Liver (tissue), 9 donors: ENCODE results near the gene DIP2A. TPM values are rescaled to one million over a fixed set of nuclear protein-coding genes. Genes with fewer than 3 reads are reported as not detected.

Source experiments
- DNase-seq: peaks from one replicate; pipeline ENCODE4 v3.0.0-alpha.2; 2017; ENCODE audit warnings: low spot score
- H3K27ac ChIP-seq, 2 donors: one replicate each; pipeline ENCODE4 v1.7.0; 2013; ENCODE audit warnings: inconsistent platforms in 2 of 2, low read length in 2 of 2, control low read depth in 1 of 2, low read depth in 1 of 2, mild to moderate bottlenecking in 1 of 2
- H3K27me3 ChIP-seq, 4 donors: one replicate each; pipeline versions ENCODE4 v1.6.1 to v1.7.0; 2013; ENCODE audit warnings: low read length in 3 of 4, inconsistent platforms in 1 of 4, mild to moderate bottlenecking in 1 of 4, moderate library complexity in 1 of 4; ENCODE audit not compliant: control insufficient read depth in 4 of 4, insufficient read depth in 4 of 4
- H3K36me3 ChIP-seq, 4 donors: one replicate each; pipeline versions ENCODE4 v1.6.1 to v1.7.0; 2013; ENCODE audit warnings: low read length in 3 of 4, mild to moderate bottlenecking in 3 of 4, low read depth in 1 of 4, moderate library complexity in 1 of 4; ENCODE audit not compliant: control insufficient read depth in 4 of 4, insufficient read depth in 3 of 4
- H3K4me1 ChIP-seq, 4 donors: one replicate each; pipeline versions ENCODE4 v1.6.1 to v1.7.0; 2013; ENCODE audit warnings: low read length in 3 of 4, mild to moderate bottlenecking in 3 of 4, moderate library complexity in 1 of 4; ENCODE audit not compliant: control insufficient read depth in 4 of 4, insufficient read depth in 4 of 4
- H3K4me3 ChIP-seq, 3 donors: one replicate each; pipeline versions ENCODE4 v1.6.1 to v1.7.0; 2013; ENCODE audit warnings: low read length in 3 of 3, control low read depth in 1 of 3, low read depth in 1 of 3, mild to moderate bottlenecking in 1 of 3
- H3K9ac ChIP-seq, 2 donors: one replicate each; pipeline ENCODE4 v1.7.0; 2013; ENCODE audit warnings: low read length in 2 of 2, mild to moderate bottlenecking in 2 of 2, moderate library complexity in 2 of 2, control low read depth in 1 of 2, low read depth in 1 of 2
- H3K9me3 ChIP-seq, 4 donors: one replicate each; pipeline versions ENCODE4 v1.6.1 to v1.7.0; 2013; ENCODE audit warnings: low read length in 3 of 4; ENCODE audit not compliant: control insufficient read depth in 4 of 4
- EGR1 ChIP-seq, 2 donors: IDR thresholded peaks; 2 replicates each; pipeline ENCODE4 v1.6.1; 2016 to 2018; ENCODE audit warnings: antibody characterized with exemption in 2 of 2, low read depth in 2 of 2
- FOXA1 ChIP-seq: IDR thresholded peaks from 2 replicates; pipeline ENCODE4 v1.6.1; 2016; ENCODE audit warnings: antibody characterized with exemption
- FOXA2 ChIP-seq: IDR thresholded peaks from 2 replicates; pipeline ENCODE4 v1.6.1; 2016; ENCODE audit warnings: antibody characterized with exemption
- GABPA ChIP-seq, 2 donors: IDR thresholded peaks in 1 of 2; conservative IDR thresholded peaks in 1 of 2; 2 replicates each; pipeline ENCODE4 v1.6.1; 2016; ENCODE audit warnings: antibody characterized with exemption in 2 of 2, mild to moderate bottlenecking in 1 of 2, moderate library complexity in 1 of 2
- HNF4A ChIP-seq, 2 donors: conservative IDR thresholded peaks; 2 replicates each; pipeline ENCODE4 v1.6.1; 2016; ENCODE audit warnings: antibody characterized with exemption in 2 of 2, mild to moderate bottlenecking in 2 of 2
- HNF4G ChIP-seq: IDR thresholded peaks from 2 replicates; pipeline ENCODE4 v1.6.1; 2016; ENCODE audit warnings: antibody characterized with exemption
- JUND ChIP-seq, 2 donors: IDR thresholded peaks; 2 replicates each; pipeline ENCODE4 v1.6.1; 2016; ENCODE audit warnings: antibody characterized with exemption in 2 of 2
- NR2F2 ChIP-seq: IDR thresholded peaks from 2 replicates; pipeline ENCODE4 v1.6.1; 2016; ENCODE audit warnings: antibody characterized with exemption
- RXRA ChIP-seq, 2 donors: IDR thresholded peaks; 2 replicates each; pipeline ENCODE4 v1.6.1; 2017 to 2018; ENCODE audit warnings: antibody characterized with exemption in 2 of 2, mild to moderate bottlenecking in 1 of 2
- SP1 ChIP-seq: IDR thresholded peaks from 2 replicates; pipeline ENCODE4 v1.6.1; 2018; ENCODE audit warnings: antibody characterized with exemption, mild to moderate bottlenecking
- TAF1 ChIP-seq: conservative IDR thresholded peaks from 2 replicates; pipeline ENCODE4 v1.6.1; 2016; ENCODE audit warnings: antibody characterized with exemption, mild to moderate bottlenecking
- YY1 ChIP-seq: IDR thresholded peaks from 2 replicates; pipeline ENCODE4 v1.6.1; 2016; ENCODE audit warnings: antibody characterized with exemption, mild to moderate bottlenecking
- WGBS: extraction: QIAGEN DNeasy Blood & Tissue Kit; methylation state at CpG from one replicate; pipeline ENCODE4 v1.1.7; 2013; 5-methylcytosine and 5-hydroxymethylcytosine counted together
- polyA plus RNA-seq, 2 donors: library from polyadenylated mRNA; stranded (reverse) in 1 of 2; unstranded in 1 of 2; fragments of 200-250 nt in 1 of 2; fragments of >200 nt in 1 of 2; fragmentation: Nextera tagmentation in 1 of 2; extraction: Ambion mirVana in 1 of 2; gene quantifications; one replicate each; pipeline versions ENCODE4 v1.2.1 to v1.2.3, GENCODE V29; 2013 to 2015
- total RNA-seq, 2 donors: library from RNA; depleted of rRNA; stranded (reverse); fragments of >200 nt; gene quantifications; one replicate each; pipeline ENCODE4 v1.2.3, GENCODE V29; 2014
- TF ChIP-seq, protein P1 (sequence below): IDR thresholded peaks from 2 replicates; pipeline ENCODE4 v1.6.1; 2016; ENCODE audit warnings: antibody characterized with exemption, mild to moderate bottlenecking
- TF ChIP-seq, protein P2 (sequence below): IDR thresholded peaks from 2 replicates; pipeline ENCODE4 v1.6.1; 2016; ENCODE audit warnings: antibody characterized with exemption
- TF ChIP-seq, protein P3 (sequence below): IDR thresholded peaks from 2 replicates; pipeline ENCODE4 v1.6.1; 2016; ENCODE audit warnings: antibody characterized with exemption
- TF ChIP-seq, protein P4 (sequence below): fragments of 150-350 bp; IDR thresholded peaks from 2 replicates; pipeline ENCODE4 v1.5.1; 2017; ENCODE audit warnings: improper control_type of control experiment, low read depth, low read length; ENCODE audit not compliant: missing input control
- donor health status: healthy.
- donor health status: healthy.
- donor health status: healthy.
- donor health status: healthy.
- donor health status: healthy.

The DIP2A gene
- total and polyA plus RNA-seq, 4 donors, result 3.8 to 21.7 (median 7.5) TPM

DNA sequence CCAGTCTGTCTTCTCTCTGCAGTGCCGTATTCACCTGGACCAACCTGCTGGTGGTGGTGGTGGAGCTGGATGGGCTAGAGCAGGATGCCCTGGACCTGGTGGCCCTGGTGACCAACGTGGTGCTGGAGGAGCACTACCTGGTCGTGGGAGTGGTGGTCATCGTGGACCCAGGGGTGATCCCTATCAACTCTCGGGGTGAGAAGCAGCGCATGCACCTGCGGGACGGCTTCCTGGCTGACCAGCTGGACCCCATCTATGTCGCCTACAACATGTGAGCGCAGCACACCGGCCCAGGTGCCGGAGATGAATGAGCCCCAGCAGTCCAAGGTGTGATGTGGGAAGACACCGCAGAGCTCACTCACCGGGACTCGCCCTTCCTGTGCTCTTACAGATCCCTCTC is 108.7 kb downstream of the DIP2A start:
- Histone ChIP-seq H3K9ac (no peak overlapping the region), H3K4me1 (no peaks in the 10 kb centered on the region), H3K27ac (no peak overlapping the region), H3K4me3 (no peak overlapping the region), H3K27me3 (no peaks in the 10 kb centered on the region), H3K9me3 (no peaks in the 10 kb centered on the region), H3K36me3 (peaks cover 6 to 69% (median 36%) of the 10 kb centered on the region in 4 donors)
- TF ChIP-seq, protein P1, sequence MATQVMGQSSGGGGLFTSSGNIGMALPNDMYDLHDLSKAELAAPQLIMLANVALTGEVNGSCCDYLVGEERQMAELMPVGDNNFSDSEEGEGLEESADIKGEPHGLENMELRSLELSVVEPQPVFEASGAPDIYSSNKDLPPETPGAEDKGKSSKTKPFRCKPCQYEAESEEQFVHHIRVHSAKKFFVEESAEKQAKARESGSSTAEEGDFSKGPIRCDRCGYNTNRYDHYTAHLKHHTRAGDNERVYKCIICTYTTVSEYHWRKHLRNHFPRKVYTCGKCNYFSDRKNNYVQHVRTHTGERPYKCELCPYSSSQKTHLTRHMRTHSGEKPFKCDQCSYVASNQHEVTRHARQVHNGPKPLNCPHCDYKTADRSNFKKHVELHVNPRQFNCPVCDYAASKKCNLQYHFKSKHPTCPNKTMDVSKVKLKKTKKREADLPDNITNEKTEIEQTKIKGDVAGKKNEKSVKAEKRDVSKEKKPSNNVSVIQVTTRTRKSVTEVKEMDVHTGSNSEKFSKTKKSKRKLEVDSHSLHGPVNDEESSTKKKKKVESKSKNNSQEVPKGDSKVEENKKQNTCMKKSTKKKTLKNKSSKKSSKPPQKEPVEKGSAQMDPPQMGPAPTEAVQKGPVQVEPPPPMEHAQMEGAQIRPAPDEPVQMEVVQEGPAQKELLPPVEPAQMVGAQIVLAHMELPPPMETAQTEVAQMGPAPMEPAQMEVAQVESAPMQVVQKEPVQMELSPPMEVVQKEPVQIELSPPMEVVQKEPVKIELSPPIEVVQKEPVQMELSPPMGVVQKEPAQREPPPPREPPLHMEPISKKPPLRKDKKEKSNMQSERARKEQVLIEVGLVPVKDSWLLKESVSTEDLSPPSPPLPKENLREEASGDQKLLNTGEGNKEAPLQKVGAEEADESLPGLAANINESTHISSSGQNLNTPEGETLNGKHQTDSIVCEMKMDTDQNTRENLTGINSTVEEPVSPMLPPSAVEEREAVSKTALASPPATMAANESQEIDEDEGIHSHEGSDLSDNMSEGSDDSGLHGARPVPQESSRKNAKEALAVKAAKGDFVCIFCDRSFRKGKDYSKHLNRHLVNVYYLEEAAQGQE, result no peak
- TF ChIP-seq TAF1, result no peak
- no peak for TF ChIP-seq HNF4A (conservative IDR thresholded peaks at IDR 0.05)
- TF ChIP-seq HNF4G, result no peak
- no peak for TF ChIP-seq FOXA2
- TF ChIP-seq FOXA1, result no peak
- TF ChIP-seq, protein P2, sequence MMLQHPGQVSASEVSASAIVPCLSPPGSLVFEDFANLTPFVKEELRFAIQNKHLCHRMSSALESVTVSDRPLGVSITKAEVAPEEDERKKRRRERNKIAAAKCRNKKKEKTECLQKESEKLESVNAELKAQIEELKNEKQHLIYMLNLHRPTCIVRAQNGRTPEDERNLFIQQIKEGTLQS, result no peak
- TF ChIP-seq GABPA (IDR thresholded peaks at IDR 0.05 in 1 of 2, conservative IDR thresholded peaks at IDR 0.05 in 1 of 2), result no peak
- TF ChIP-seq SP1, result no peak
- no peak for TF ChIP-seq YY1
- TF ChIP-seq, protein P3, sequence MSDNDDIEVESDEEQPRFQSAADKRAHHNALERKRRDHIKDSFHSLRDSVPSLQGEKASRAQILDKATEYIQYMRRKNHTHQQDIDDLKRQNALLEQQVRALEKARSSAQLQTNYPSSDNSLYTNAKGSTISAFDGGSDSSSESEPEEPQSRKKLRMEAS, result no peak
- no peak for TF ChIP-seq NR2F2
- TF ChIP-seq, protein P4, sequence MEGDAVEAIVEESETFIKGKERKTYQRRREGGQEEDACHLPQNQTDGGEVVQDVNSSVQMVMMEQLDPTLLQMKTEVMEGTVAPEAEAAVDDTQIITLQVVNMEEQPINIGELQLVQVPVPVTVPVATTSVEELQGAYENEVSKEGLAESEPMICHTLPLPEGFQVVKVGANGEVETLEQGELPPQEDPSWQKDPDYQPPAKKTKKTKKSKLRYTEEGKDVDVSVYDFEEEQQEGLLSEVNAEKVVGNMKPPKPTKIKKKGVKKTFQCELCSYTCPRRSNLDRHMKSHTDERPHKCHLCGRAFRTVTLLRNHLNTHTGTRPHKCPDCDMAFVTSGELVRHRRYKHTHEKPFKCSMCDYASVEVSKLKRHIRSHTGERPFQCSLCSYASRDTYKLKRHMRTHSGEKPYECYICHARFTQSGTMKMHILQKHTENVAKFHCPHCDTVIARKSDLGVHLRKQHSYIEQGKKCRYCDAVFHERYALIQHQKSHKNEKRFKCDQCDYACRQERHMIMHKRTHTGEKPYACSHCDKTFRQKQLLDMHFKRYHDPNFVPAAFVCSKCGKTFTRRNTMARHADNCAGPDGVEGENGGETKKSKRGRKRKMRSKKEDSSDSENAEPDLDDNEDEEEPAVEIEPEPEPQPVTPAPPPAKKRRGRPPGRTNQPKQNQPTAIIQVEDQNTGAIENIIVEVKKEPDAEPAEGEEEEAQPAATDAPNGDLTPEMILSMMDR, result no peak
- WGBS, result 95% methylated on average over 15 of the region's 15 CpGs
- DNase-seq, result no peak

DNA sequence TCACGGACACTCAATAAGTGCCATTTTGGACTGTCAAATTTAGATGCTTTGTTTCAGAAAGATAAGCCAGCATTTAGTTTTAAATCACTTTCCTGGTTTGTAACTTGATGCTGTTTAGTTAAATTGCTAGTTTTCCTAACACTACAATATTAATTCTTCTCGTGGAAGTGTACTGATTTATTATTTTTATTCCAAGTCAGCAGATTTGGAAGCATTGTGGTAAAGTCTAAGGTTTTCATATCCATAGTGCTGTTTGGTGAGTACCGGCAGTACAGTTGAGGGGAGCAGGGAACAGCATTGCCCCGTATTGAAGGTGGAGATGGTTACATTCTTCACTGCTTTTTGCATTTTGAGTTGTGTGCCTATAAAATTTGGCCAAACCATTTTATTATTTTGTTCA is 109.9 kb downstream of the DIP2A start:
- Histone ChIP-seq H3K27ac (no peak overlapping the region), H3K4me3 (no peak overlapping the region), H3K4me1 (no peaks in the 10 kb centered on the region), H3K9me3 (no peaks in the 10 kb centered on the region), H3K9ac (no peak overlapping the region), H3K36me3 (peaks cover 7 to 72% (median 40%) of the 10 kb centered on the region in 4 donors), H3K27me3 (no peaks in the 10 kb centered on the region)
- 96% methylated on average over 4 of the region's 4 CpGs for WGBS
- DNase-seq, result no peak
- TF ChIP-seq JUND (IDR thresholded peaks at IDR 0.05) (no peak), FOXA2 (no peak), HNF4A (conservative IDR thresholded peaks at IDR 0.05) (no peak), FOXA1 (no peak), SP1 (no peak), GABPA (IDR thresholded peaks at IDR 0.05 in 1 of 2, conservative IDR thresholded peaks at IDR 0.05 in 1 of 2) (no peak), EGR1 (IDR thresholded peaks at IDR 0.05; ENCODE audit: low read depth in 2 of 2) (no peak), YY1 (no peak), RXRA (IDR thresholded peaks at IDR 0.05) (no peak), TAF1 (no peak), HNF4G (no peak)
- TF ChIP-seq, protein P2, result no peak
- TF ChIP-seq, protein P1, result no peak
- TF ChIP-seq, protein P4, result no peak
- TF ChIP-seq, protein P3, result no peak
